Mesodermal cell (in vitro differentiated cells): ENCODE data around the gene DONSON.
"Not testable (repeated sequence)": the region's sequence is repeated elsewhere in the genome, so short reads cannot be mapped to it uniquely, and the experiment has no call there.

Source experiments
- H3K27ac ChIP-seq: 2 replicates; pipeline ENCODE4 v1.7.0; 2013; ENCODE audit warnings: mild to moderate bottlenecking, low read depth, low read length, moderate library complexity; ENCODE audit not compliant: severe bottlenecking
- H3K36me3 ChIP-seq: 2 replicates; pipeline ENCODE4 v1.7.1; 2013; ENCODE audit warnings: mild to moderate bottlenecking, low read length, moderate library complexity; ENCODE audit not compliant: control insufficient read depth, insufficient read depth
- H3K4me1 ChIP-seq: one replicate; pipeline ENCODE4 v1.7.1; 2013; ENCODE audit warnings: mild to moderate bottlenecking, low read length; ENCODE audit not compliant: insufficient read depth, control insufficient read depth, poor library complexity, severe bottlenecking
- H3K4me3 ChIP-seq: 2 replicates; pipeline ENCODE4 v1.7.0; 2013; ENCODE audit warnings: low read length, control low read depth, mild to moderate bottlenecking; ENCODE audit not compliant: insufficient read depth, poor library complexity, severe bottlenecking; ENCODE audit errors: extremely low read depth
- H3K9me3 ChIP-seq: 2 replicates; pipeline ENCODE4 v1.7.1; 2013; ENCODE audit warnings: mild to moderate bottlenecking, low read length, moderate library complexity; ENCODE audit not compliant: control insufficient read depth
- WGBS, 2 experiments: methylation state at CpG; one replicate each; pipeline ENCODE4 v1.1.5; 2013; ENCODE audit warnings: missing lambda C conversion rate in 2 of 2; ENCODE audit not compliant: insufficient coverage in 2 of 2; 5-methylcytosine and 5-hydroxymethylcytosine counted together

The DONSON gene

DNA sequence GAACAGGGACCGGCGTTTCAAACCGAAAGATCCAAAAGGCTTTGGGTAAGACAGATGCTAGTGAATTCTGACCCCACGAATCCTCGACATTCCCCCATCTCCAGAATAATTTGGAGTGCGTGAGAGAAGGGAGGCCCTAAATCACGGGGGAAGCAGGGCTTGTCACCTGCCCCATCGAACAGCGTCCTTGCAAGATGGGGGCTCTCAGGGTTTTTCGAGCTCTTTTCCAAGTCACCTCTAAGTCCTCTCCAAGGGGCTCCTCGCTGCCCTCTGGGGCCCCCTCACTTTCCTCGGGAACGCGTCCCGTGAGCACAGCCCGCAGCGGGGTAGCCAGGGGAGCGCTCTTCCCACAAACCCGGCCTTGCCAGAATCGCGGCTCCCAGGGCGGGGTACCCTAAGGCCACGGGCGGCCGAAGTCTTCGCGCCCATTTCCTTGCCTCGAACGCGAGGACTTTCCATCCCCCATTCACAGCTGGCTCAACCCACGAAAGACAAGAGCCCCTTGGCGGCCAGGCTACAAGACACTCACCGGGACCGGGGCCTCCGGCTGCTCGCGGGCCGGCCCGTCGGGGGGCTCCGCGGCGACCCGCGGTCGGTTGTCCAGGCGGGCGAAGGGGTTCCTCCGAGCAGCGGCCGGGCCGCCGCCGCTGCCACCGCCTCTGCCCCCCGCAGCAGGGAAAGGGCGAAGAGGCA, 546 bp downstream of the DONSON start:
- Histone ChIP-seq H3K36me3 (peaks cover 39% of the 10 kb centered on the region), H3K4me1 (peaks cover 6% of the 10 kb centered on the region), H3K4me3 (peak overlapping the region; percentile 65), H3K27ac (peak overlapping the region; percentile 97), H3K9me3 (no peaks in the 10 kb centered on the region)
- 1 to 3% methylated on average over 43 to 49 of the region's 57 CpGs for WGBS, 2 experiments

DNA sequence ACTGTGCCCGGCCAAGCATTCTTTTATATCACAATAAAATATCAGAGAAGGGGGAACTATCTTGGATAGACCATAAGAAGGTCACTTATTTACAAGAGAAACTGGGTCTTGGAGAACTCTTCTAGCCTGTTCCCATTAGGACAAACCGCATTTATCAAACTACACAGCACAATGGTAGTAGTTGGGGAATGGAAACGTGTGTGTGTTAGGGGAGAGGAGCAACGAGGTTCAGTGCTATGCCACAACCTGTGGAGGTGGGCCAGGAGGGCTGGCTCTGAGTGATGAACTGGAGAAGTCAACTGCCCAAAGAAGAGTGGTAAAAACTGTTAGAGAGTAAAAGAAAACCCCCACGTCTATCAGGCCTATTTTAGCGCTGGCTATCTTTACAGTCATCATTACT, 1.6 kb downstream of the DONSON start:
- H3K4me3 ChIP-seq: peak overlapping the region; percentile 65
- peaks cover 39% of the 10 kb centered on the region for H3K36me3 ChIP-seq
- 88% methylated on average over 1 of the region's 6 CpGs; no CpG with 5 or more reads in 1 of the 2 experiments for WGBS, 2 experiments

DNA sequence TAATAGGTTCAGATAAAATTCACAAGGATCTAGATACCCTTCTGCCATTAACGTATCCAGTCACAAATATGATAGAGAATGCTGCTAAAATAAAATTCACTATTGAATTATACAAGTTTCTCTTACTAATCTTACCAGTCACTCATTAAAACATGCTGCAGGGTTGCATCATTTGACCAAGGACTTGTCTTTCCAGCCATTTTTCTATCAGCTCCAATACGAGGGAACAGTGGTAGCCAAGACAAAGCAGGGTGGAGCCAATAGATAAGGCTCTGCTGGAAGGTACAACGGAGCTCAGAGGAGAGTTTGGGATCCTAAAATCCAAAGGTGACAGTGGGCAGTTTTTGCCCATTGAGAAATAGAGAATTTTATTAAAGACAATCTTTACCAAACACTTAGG, 4.0 kb downstream of the DONSON start:
- 80 to 95% methylated on average over 1 to 2 of the region's 3 CpGs for WGBS, 2 experiments
- no peak overlapping the region for H3K27ac ChIP-seq
- H3K4me1 ChIP-seq: peaks cover under 1% of the 10 kb centered on the region
- peaks cover 46% of the 10 kb centered on the region for H3K36me3 ChIP-seq
- no peak overlapping the region for H3K4me3 ChIP-seq
- no peaks in the 10 kb centered on the region for H3K9me3 ChIP-seq

More for the DNA sequence above, 1.6 kb downstream of the DONSON start:
- no peak overlapping the region for H3K27ac ChIP-seq
- H3K9me3 ChIP-seq: no peaks in the 10 kb centered on the region
- H3K4me1 ChIP-seq: peaks cover 6% of the 10 kb centered on the region

DNA sequence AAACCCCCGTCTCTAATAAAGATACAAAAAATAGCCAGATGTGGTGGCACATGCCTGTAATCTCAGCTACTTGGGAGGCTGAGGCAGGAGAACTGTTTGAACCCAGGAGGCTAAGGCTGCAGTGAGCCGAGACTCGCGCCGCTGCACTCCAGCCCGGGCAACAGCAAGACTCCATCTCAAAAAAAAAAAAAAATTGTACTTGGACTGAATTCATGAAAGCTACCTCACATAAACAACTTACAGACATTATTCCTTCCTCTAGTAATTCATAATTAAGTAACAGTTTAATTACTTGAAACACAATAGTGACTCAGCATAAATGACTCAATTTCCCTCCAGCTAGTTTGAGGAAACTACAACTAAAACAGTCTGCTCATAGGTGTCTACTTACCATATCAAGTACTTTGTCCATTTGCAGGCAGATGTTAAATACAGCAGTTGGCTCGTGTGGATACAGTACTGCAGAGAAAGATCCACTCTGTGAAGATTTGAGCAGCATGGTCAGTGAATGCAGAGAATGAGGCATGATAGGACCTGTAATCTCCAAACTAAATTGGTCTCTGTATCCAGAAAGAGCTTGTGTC, 9.4 kb downstream of the DONSON start:
- 80 to 94% methylated on average over 2 of the region's 7 CpGs for WGBS, 2 experiments
- peak overlapping the region; percentile 50 for H3K27ac ChIP-seq
- H3K36me3 ChIP-seq: peaks cover 60% of the 10 kb centered on the region
- H3K4me1 ChIP-seq: no peaks in the 10 kb centered on the region
- no peak overlapping the region for H3K4me3 ChIP-seq
- H3K9me3 ChIP-seq: no peaks in the 10 kb centered on the region

DNA sequence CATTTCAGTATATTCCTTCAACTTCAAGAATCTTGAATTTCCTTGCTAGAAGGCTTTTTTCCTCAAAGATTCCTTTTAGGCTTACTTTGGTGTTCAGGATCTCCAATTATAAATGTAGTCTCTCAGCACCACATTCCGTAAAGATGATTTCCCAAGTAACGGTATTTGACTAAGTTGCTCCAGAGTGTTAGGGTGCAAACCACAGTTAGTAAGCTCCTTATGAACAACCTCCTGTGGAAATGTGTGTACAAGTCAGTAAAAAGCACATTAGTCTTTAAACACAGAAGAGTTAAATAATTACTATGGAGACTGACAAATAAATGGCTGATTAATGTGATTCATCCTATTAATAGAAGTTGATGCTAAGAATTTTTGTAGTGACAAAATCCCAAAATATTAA, 10.3 kb downstream of the DONSON start:
- Histone ChIP-seq H3K36me3 (peaks cover 64% of the 10 kb centered on the region), H3K27ac (no peak overlapping the region), H3K9me3 (no peaks in the 10 kb centered on the region), H3K4me1 (no peaks in the 10 kb centered on the region), H3K4me3 (no peak overlapping the region)
- WGBS, 2 experiments: no CpG with 5 or more reads among the region's 2 CpGs

DNA sequence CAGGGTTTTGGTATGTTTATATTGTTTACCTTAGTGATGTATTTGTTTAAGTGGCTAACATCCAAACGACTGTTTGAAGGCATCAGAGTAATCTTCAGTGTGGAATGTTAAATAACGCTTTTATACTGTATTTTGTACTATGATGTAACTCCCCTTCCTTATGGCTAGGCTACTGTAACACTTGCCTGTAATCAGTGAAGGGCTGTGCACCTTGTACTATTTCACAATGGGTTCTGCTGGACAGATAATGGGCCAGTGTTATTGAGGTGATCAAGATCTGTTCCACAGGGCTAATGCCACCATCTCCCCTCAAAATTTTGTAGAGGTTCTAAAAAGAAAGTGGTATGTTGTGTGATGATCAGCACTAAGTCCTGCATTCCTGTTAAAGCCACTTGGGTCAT, 11.7 kb downstream of the DONSON start:
- no CpG with 5 or more reads among the region's 2 CpGs for WGBS, 2 experiments
- H3K9me3 ChIP-seq, H3K4me3 ChIP-seq, H3K4me1 ChIP-seq, H3K27ac ChIP-seq: not testable (repeated sequence)
- H3K36me3 ChIP-seq: peaks cover 70% of the 10 kb centered on the region

DNA sequence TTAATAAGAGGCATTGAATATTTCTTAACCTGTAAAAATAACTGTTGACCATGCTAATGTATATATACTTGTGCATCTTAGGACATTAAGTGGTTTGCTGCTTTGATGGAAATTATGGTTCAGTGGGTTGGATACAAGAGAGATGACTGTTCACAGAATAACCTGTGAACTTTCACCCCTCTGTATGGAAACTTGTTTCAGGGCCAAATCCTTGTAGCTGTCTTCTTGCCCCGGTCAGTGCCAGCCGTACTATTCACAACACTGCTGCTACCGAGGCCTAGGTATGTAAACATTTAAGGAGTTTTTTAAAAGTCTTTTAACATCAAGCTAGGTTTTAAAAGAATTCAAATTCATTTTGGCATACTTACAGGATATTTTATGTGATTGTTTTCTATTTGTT, 16.1 kb downstream of the DONSON start:
- no peak overlapping the region for H3K27ac ChIP-seq
- H3K36me3 ChIP-seq: peaks cover 84% of the 10 kb centered on the region
- WGBS, 2 experiments: no CpG with 5 or more reads among the region's 3 CpGs

DNA sequence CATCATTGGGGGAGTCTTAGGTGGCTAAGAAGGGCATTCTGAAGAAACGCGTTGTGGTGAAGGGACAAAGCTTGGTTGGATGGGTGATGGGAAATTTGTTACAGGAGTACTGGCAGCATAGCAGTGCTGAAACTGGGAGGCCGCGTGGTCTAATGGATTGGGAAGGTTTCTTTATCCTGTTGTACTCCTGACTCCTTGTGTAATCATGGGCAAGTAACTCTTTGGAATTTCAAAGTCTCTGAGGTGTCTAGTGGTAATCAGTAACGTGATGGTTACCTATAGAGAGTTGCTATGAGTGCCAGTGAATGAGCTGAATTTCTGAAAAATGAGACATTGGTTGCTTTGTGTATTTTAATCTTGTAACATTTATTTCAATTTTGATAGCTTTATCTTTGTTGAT, 18.5 kb downstream of the DONSON start:
- no peak overlapping the region for H3K4me3 ChIP-seq
- no peak overlapping the region for H3K27ac ChIP-seq
- no peaks in the 10 kb centered on the region for H3K4me1 ChIP-seq
- peaks cover 69% of the 10 kb centered on the region for H3K36me3 ChIP-seq
- whole genome bisulfite sequencing, 2 experiments: 100% methylated on average over 3 to 5 of the region's 5 CpGs
- H3K9me3 ChIP-seq: no peaks in the 10 kb centered on the region

More for the DNA sequence above, 16.1 kb downstream of the DONSON start:
- Histone ChIP-seq H3K9me3 (no peaks in the 10 kb centered on the region), H3K4me1 (no peaks in the 10 kb centered on the region), H3K4me3 (no peak overlapping the region)

DNA sequence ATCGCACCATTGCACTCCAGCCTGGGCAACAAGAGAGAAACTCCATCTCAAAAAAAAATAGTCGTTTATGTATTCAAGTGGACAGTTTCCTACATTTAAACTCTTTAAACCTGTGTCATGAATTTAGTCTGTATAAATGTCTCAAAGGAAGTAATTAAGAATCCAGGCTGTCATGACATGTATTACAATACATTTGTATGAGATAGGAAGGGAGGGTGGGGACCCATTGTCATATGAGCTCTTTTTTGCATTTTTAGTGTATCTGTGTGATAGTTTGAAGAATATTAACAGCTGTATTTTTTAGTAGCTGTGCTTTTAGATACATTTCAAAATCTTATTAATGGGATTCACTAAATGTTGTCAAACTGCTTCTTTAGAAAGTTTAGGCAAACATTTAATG, 20.0 kb downstream of the DONSON start:
- no peak overlapping the region for H3K27ac ChIP-seq
- no peaks in the 10 kb centered on the region for H3K9me3 ChIP-seq
- WGBS, 2 experiments: no CpG with 5 or more reads among the region's 2 CpGs
- no peak overlapping the region for H3K4me3 ChIP-seq
- H3K36me3 ChIP-seq: peaks cover 63% of the 10 kb centered on the region
- H3K4me1 ChIP-seq: no peaks in the 10 kb centered on the region

DNA sequence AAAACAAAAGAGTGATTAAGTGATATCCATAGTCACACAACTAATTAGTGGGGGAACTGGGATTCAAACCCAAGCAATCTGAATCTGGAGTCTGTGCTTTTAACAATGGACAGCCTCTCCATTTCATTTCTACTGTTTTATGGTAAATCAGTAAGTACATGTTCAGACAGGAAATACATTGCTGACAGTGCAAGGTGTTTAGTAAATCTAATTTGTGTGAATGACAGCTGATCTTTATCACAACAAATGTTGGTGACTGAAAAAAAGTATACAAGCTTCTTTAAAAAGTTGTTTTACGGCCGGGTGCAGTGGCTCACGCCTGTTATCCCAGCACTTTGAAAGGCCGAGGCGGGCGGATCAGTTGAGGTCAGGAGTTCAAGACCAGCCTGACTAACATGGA, 20.6 kb downstream of the DONSON start:
- Histone ChIP-seq H3K36me3 (peaks cover 58% of the 10 kb centered on the region), H3K27ac (no peak overlapping the region), H3K9me3 (no peaks in the 10 kb centered on the region), H3K4me3 (no peak overlapping the region), H3K4me1 (no peaks in the 10 kb centered on the region)
- 88 to 97% methylated on average over 6 of the region's 6 CpGs for WGBS, 2 experiments

DNA sequence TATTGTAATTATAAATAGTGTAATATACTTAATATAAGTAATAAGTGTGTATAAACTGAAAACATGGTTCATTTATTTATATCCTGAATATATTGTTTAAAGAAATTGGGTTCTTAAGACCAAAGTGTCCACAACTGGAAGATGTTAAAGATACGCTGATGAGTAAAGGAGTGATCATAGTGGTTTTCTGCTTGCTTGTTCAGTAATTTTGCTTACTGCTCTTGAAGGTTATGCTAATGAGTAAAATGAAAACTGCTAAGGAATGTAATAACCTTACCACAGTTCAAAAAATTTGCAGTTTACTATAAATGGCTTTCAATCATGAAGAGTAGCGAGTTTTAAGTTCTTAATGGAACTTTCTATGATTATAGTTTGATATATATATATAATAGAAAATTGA, 22.0 kb downstream of the DONSON start:
- WGBS, 2 experiments: 100% methylated on average over 1 of the region's 2 CpGs; no CpG with 5 or more reads in 1 of the 2 experiments
- Histone ChIP-seq H3K4me3 (no peak overlapping the region), H3K36me3 (peaks cover 51% of the 10 kb centered on the region), H3K9me3 (no peaks in the 10 kb centered on the region), H3K4me1 (no peaks in the 10 kb centered on the region), H3K27ac (no peak overlapping the region)
